HEK293T (cell line): ENCODE data around the gene RRAS.

Source experiments
- BHLHE40 ChIP-seq: fragments of 450-650 bp; IDR thresholded peaks from 2 replicates; pipeline ENCODE4 v1.6.1; 2016; ENCODE audit warnings: mild to moderate bottlenecking, moderate library complexity, borderline replicate concordance
- ELF4 ChIP-seq: fragments of 450-650 bp; IDR thresholded peaks from 2 replicates; pipeline ENCODE4 v1.6.1; 2017; ENCODE audit warnings: antibody characterized with exemption
- HDGF ChIP-seq: fragments of 450-650 bp; IDR thresholded peaks from 2 replicates; pipeline ENCODE4 v1.6.1; 2017; ENCODE audit warnings: antibody characterized with exemption, borderline replicate concordance
- L3MBTL2 ChIP-seq: fragments of 450-650 bp; conservative IDR thresholded peaks from 2 replicates; pipeline ENCODE4 v1.6.1; 2016; ENCODE audit warnings: mild to moderate bottlenecking
- LEF1 ChIP-seq: fragments of 450-650 bp; IDR thresholded peaks from 2 replicates; pipeline ENCODE4 v1.6.1; 2017; ENCODE audit warnings: mild to moderate bottlenecking, borderline replicate concordance
- SP1 ChIP-seq: fragments of 450-650 bp; IDR thresholded peaks from 2 replicates; pipeline ENCODE4 v1.6.1; 2017
- SUZ12 ChIP-seq: fragments of 450-650 bp; IDR thresholded peaks from 2 replicates; pipeline ENCODE4 v1.6.1; 2016; ENCODE audit warnings: mild to moderate bottlenecking
- TARDBP ChIP-seq: fragments of 450-650 bp; IDR thresholded peaks from 2 replicates; pipeline ENCODE4 v1.6.1; 2016
- ZNF384 ChIP-seq: fragments of 450-650 bp; IDR thresholded peaks from 2 replicates; pipeline ENCODE4 v1.6.1; 2016

DNA sequence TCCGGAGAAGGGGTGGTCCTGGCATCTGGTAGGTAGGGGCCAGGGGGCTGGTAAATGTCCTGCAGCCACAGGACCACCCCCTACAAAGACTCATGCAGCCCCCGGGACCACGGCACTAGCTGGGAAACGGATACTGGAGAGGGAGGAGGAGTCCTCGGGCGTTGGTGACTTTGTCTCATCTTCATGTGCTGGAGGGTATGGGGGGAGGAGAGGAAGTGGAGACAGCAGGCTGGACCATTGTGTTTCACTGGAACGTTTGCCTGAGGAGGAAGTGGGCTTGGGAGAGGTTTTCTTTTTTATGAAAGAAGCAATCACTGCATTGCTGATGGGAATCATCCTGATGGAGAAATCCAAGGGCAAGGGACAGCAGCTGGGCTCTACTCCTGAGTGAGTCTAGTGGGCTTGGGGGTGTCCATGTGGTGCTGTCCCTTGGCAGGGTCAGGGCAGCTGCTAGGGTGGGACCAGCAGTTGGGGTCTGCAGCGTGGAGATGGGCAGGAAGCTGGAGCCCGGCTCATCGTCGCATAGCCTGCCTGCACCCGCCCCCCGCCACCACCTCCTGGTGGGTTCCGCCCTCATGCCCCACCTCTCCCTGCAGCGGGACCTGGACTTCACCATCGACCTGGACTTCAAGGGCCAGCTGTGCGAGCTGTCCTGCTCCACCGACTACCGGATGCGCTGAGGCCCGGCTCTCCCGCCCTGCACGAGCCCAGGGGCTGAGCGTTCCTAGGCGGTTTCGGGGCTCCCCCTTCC lies 47.8 kb upstream of the RRAS start:
- no peak for TF ChIP-seq LEF1
- no peak for TF ChIP-seq L3MBTL2
- TF ChIP-seq ELF4 = no peak
- no peak for TF ChIP-seq ZNF384
- TF ChIP-seq BHLHE40 = no peak
- no peak for TF ChIP-seq SUZ12
- TF ChIP-seq SP1 = no peak
- no peak for TF ChIP-seq HDGF
- TF ChIP-seq TARDBP = no peak
